ENCODE measurements around the gene TLL2. TPM values are rescaled to one million over a fixed set of nuclear protein-coding genes. Genes with fewer than 3 reads are reported as not detected.

The TLL2 gene
- total RNA-seq, 1 donor from 2014 or later, result 6.7 TPM

DNA sequence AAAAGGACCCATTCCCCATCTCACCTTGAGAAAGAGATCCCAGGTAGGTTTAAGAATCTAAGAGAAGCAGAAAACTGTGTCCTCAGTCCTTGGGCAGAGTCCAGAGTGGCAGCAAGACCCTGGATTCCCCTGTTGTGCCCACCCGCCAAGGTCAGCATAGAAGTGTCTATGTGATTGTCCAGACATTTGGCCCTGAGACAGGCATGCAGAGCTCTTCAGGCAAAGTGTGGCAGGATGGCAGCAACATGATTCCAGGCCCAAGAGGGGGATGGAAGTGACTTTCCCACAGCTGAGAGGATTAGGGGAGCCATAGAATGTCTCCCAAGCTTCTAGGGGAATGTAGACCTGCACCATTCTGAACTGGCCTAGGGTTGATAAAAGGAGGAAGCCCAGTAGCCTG lies 115.8 kb downstream of the TLL2 start:
- DNase-seq (ENCODE audit: low read depth), result no peak
- TF ChIP-seq, protein P1, sequence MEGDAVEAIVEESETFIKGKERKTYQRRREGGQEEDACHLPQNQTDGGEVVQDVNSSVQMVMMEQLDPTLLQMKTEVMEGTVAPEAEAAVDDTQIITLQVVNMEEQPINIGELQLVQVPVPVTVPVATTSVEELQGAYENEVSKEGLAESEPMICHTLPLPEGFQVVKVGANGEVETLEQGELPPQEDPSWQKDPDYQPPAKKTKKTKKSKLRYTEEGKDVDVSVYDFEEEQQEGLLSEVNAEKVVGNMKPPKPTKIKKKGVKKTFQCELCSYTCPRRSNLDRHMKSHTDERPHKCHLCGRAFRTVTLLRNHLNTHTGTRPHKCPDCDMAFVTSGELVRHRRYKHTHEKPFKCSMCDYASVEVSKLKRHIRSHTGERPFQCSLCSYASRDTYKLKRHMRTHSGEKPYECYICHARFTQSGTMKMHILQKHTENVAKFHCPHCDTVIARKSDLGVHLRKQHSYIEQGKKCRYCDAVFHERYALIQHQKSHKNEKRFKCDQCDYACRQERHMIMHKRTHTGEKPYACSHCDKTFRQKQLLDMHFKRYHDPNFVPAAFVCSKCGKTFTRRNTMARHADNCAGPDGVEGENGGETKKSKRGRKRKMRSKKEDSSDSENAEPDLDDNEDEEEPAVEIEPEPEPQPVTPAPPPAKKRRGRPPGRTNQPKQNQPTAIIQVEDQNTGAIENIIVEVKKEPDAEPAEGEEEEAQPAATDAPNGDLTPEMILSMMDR (conservative IDR thresholded peaks at IDR 0.05; ENCODE audit: low read depth, low read length), result no peak
- H3K4me3 ChIP-seq (ENCODE audit: low read depth, low read length), result no peak overlapping the region

DNA sequence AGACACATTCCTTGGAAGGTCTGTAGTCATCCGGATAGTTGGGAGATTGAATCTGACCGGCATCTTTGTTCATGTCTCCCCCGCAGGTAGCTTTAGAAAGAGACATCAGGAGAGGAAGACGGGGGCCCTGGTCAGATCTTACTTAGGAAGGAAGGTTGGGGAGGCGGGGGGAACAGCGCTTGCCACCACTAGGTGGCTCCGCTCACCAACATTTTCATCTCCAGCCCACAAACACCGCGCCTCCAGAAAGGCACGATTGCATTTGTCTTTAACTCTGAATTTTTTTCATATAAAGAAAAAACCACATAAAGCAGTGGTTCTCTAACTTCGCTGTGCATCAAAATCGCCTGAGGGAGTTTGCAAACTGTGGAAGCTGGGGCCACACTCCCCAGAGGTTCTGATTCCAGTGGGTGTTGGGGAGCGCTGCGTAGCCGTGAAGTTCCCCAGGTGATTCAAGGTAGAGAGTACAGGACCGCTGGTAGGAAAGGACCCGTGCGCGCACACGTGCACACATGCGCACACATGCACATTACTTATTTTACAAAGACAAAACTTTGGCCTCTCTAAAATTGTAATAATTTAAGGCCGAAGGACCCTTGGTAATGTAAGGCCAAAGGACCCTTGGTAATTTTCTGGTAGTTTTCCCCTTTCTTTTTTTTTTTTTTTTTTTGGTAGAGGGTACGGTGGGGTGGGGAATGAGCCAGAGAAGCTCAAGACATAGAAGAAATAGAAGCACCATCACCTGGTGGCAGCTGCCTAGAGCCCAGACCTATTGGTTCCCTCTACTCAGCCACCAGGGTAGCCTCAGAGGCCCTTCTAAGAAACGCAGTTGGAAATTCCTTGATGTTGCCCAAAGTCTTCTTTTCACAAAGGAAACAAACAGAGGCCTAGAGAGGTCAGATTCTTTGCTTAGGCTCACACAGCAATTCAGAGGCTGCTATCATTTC lies 117.5 kb downstream of the TLL2 start:
- DNase-seq (ENCODE audit: low read depth), result no peak
- TF ChIP-seq, protein P1 (conservative IDR thresholded peaks at IDR 0.05; ENCODE audit: low read depth, low read length), result peak; percentile 91
- H3K4me3 ChIP-seq (ENCODE audit: low read depth, low read length), result peak overlapping the region; percentile 33

DNA sequence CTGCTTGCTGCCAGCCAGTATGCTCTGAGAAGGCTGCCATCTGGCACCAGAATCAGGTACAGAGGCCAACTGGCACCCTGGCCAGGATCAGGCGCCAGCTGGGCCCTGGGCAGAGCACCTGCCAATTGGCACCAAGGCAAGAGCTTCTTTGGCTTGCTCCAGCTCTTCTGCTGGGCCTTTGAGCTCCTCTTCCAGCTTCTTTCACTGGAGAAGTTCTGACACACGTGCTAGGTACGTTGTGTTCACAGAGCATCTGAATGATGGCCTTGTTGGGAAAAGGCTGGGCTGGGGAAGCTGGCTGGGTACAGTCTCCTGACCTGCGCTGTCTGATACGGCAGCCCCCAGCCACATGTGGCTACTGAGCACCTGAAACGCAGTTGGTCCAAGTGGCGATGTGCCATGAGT lies 123.3 kb downstream of the TLL2 start:
- no peak overlapping the region for H3K4me3 ChIP-seq (ENCODE audit: low read depth, low read length)
- TF ChIP-seq, protein P1 (conservative IDR thresholded peaks at IDR 0.05; ENCODE audit: low read depth, low read length), result no peak
- no peak for DNase-seq (ENCODE audit: low read depth)

DNA sequence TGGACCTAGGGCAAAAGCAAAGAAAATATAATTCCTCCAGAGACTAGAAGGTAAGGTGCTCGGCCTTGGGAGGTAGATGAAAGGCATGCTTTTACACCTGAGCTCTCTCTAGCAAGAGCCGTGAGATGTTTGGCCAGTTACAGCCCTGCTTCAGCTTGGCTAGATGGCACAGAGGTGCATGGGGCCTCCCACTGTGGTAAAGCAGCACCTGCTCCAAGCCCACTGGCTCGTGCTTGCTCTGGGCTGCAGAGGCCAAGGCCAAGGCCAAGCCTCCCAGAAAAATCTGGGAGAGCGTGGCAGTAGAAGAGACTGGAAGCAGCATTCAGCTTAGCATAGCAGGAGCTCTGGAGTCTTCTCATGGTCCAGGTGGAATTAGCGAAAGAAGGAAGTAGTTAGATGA lies 123.9 kb downstream of the TLL2 start:
- no peak overlapping the region for H3K4me3 ChIP-seq (ENCODE audit: low read depth, low read length)
- TF ChIP-seq, protein P1 (conservative IDR thresholded peaks at IDR 0.05; ENCODE audit: low read depth, low read length), result no peak
- DNase-seq (ENCODE audit: low read depth), result no peak

DNA sequence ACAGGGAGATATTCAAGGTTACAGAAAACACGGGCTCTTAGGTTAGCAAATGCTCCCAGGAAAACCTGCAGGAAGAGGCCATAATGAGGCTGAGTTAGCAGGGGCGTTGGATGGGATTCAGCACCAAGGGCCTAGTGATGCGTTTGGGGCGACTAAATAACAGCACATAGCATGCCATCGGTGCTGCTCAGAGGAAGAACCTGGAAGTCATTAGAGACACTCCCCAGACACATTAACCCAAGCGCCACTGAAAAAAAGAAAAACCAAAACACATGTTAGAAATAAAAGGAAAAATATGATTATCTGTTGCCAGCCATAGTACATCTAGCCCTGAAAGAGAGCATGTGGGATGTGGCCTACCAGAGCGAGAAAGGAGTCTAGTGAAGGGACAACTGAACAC lies 126.1 kb downstream of the TLL2 start:
- DNase-seq (ENCODE audit: low read depth), result no peak
- no peak overlapping the region for H3K4me3 ChIP-seq (ENCODE audit: low read depth, low read length)
- TF ChIP-seq, protein P1 (conservative IDR thresholded peaks at IDR 0.05; ENCODE audit: low read depth, low read length), result no peak

DNA sequence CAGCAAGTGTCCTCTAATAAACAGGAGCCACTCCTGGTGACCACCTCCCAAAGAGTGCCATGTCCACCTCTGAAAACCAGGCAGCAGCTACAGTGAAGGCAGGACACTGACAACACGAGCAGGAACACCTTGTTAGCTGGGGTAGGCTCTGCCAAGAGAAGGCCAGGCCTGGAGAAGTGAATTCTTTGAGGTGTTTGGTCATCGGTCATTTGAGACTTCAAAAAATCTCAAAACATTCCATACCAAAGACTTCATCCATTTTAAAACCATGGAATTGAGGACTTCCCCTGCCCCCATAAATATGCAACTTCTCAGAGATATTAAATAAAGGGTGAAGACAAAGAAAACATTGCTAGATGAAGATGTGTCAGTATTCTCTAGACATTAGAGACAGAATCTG lies 126.6 kb downstream of the TLL2 start:
- TF ChIP-seq, protein P1 (conservative IDR thresholded peaks at IDR 0.05; ENCODE audit: low read depth, low read length), result no peak
- no peak for DNase-seq (ENCODE audit: low read depth)
- H3K4me3 ChIP-seq (ENCODE audit: low read depth, low read length), result no peak overlapping the region

DNA sequence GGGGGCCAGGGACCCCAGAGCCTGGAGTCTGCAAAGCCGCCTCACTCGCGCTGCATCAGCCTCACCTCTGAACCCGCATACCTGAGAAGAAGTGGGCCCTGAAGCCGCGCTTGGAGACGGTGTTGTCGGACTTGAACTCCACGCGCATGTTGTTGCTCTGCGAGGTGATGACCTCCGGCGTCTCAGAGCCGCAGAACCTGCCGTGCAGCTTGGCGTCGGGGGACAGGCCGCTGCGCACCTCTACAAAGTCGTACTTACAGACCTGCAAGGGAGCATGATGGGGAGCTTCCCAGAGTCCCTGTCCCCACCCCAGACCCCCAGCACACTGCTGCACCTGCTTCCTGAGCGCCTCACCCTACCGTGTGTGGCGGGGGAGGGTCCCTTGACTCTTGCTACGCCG lies 129.2 kb downstream of the TLL2 start:
- DNase-seq (ENCODE audit: low read depth), result no peak
- TF ChIP-seq, protein P1 (conservative IDR thresholded peaks at IDR 0.05; ENCODE audit: low read depth, low read length), result no peak
- no peak overlapping the region for H3K4me3 ChIP-seq (ENCODE audit: low read depth, low read length)
